IPS-11a (cell line): ENCODE results near the gene RBBP6.
A peak's percentile ranks its signal among the peaks of the same experiment; 100 is the strongest.
"Not testable (repeated sequence)": the region's sequence is repeated elsewhere in the genome, so short reads cannot be mapped to it uniquely, and the experiment has no call there.

Experiments
- H3K4me3 ChIP-seq: one replicate; pipeline ENCODE4 v1.5.1; 2013; ENCODE audit warnings: low read depth, low read length, control low read depth

Gene RBBP6, protein sequence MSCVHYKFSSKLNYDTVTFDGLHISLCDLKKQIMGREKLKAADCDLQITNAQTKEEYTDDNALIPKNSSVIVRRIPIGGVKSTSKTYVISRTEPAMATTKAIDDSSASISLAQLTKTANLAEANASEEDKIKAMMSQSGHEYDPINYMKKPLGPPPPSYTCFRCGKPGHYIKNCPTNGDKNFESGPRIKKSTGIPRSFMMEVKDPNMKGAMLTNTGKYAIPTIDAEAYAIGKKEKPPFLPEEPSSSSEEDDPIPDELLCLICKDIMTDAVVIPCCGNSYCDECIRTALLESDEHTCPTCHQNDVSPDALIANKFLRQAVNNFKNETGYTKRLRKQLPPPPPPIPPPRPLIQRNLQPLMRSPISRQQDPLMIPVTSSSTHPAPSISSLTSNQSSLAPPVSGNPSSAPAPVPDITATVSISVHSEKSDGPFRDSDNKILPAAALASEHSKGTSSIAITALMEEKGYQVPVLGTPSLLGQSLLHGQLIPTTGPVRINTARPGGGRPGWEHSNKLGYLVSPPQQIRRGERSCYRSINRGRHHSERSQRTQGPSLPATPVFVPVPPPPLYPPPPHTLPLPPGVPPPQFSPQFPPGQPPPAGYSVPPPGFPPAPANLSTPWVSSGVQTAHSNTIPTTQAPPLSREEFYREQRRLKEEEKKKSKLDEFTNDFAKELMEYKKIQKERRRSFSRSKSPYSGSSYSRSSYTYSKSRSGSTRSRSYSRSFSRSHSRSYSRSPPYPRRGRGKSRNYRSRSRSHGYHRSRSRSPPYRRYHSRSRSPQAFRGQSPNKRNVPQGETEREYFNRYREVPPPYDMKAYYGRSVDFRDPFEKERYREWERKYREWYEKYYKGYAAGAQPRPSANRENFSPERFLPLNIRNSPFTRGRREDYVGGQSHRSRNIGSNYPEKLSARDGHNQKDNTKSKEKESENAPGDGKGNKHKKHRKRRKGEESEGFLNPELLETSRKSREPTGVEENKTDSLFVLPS (N-terminal part only)

GRCh38 chr16:24539295-24539849 lies at the start of gene RBBP6:
RBBP6 (plus strand) TSS chr16:24539566; CDS start chr16:24540627, 1,061 bp downstream.
- H3K4me3 ChIP-seq, result peak within 1 kb of the TSS; percentile 95

DNA sequence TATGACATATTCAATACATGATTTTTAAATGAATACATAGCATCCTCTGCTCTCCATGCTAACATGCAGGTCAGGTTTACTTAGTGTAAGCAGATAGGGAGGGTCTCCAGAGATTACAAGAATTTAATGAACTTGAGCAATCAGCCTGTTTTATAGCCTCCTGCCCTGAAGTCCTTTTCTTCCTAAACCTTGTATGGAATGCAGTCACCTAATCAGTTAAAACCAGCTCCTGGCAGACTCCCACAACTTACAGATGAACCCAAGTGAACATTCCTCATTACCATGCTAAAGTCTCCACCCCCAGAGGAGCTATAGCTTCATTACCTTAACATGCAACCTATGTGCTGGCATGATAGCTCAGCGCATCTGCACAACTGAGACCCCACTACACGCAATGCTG lies 48.5 kb upstream of the RBBP6 start:
- H3K4me3 ChIP-seq, result no peak overlapping the region

GRCh38 chr16:24491731-24492130 lies 47.6 kb upstream of the RBBP6 start:
- no peak overlapping the region for H3K4me3 ChIP-seq

DNA sequence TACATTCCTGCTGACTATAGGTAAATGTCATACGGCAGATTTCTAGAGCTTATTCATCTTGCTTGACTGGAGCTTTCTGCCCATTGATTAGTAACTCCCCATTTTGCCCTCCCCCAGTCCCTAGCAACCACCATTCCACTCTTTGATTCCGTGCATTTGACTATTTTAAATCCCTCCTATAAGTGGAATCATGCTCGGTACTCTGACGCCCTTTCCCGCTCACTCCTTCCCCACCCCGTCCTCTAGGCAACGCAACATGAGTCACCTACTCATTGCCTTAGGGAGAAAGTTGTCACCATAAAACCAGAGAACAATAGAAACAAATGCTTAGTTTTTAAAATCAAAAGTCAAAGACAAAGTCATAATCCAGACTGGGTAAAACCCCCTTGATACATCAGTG lies 45.5 kb upstream of the RBBP6 start:
- no peak overlapping the region for H3K4me3 ChIP-seq

- not testable (repeated sequence) for H3K4me3 ChIP-seq
These were observed 44.2 kb upstream of the RBBP6 start for GRCh38 chr16:24495207-24495606.

GRCh38 chr16:24497440-24497839 lies 41.9 kb upstream of the RBBP6 start:
- no peak overlapping the region for H3K4me3 ChIP-seq

DNA sequence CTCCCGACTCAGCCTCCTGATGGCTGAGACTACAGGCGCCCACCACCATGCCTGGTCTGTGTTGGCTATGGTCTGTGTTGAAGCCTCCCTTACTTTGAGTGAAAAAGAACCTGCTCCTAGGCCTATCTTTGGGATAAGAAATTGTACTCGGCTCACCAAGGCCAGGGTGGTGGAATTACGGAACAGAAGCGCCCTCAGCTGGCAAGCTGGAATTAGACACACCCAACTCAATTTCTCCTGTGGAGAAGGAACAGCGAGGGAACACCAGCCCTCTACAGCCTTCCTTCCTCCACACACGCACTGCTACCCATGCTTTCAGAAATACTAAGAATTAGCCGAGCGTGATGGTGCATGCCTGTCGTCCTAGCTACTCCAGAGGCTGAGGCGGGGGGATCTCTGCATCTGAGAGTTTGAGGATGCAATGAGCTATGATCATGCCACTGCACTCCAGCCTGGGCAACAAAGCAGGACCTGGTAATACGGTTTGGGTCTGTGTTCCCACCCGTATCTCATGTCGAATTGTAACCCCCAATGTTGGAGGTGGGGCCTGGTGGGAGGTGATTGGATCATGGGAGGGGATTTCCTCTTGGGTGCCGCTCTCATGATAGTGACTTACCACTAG lies 40.1 kb upstream of the RBBP6 start:
- no peak overlapping the region for H3K4me3 ChIP-seq

- H3K4me3 ChIP-seq, result no peak overlapping the region
These were observed 34.7 kb upstream of the RBBP6 start for GRCh38 chr16:24504472-24505345.

- no peak overlapping the region for H3K4me3 ChIP-seq
These were observed 33.4 kb upstream of the RBBP6 start for GRCh38 chr16:24505959-24506358.

- H3K4me3 ChIP-seq, result no peak overlapping the region
These were observed 31.3 kb upstream of the RBBP6 start for GRCh38 chr16:24507959-24508480.

DNA sequence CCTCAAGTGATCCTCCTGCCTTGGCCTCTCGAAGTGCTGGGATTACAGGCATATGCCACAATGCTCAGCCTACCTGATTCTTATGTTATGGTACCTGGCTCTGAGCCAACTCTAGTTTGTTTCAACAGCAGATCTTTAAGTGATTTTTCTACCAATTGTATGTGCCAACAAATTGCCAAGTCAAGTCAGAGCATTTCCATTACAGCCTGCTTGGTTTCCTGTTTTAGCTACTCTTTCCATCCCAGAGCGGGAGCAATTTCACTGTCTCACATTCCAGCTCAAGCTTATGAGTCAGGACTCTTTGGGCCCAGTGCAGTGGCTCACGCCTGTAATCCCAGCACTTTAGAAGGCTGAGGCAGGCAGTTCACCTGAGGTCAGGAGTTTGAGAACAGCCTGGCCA lies 30.8 kb upstream of the RBBP6 start:
- no peak overlapping the region for H3K4me3 ChIP-seq

GRCh38 chr16:24509536-24509935 lies 29.8 kb upstream of the RBBP6 start:
- H3K4me3 ChIP-seq, result no peak overlapping the region

DNA sequence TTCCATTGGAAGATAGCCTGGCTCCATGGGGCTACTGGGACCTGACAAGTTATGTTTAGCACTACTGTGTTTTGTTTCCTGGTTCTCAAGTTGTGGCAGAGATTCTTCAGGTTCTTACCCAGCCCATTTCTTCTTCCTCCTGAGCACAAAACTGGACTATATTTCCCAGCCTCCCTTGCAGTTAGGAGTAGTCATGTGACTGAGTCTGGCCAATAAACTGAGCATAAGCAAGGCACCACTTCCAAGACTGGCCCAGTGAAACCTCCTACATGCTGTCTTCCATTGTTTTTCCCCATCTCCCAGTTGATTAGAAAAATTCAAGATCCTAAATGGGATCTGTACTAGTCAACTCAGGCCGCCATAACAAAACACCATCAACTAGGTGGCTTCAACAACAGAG lies 28.2 kb upstream of the RBBP6 start:
- no peak overlapping the region for H3K4me3 ChIP-seq

GRCh38 chr16:24511792-24512191 lies 27.6 kb upstream of the RBBP6 start:
- no peak overlapping the region for H3K4me3 ChIP-seq

GRCh38 chr16:24514096-24514495 lies 25.3 kb upstream of the RBBP6 start:
- H3K4me3 ChIP-seq, result no peak overlapping the region

DNA sequence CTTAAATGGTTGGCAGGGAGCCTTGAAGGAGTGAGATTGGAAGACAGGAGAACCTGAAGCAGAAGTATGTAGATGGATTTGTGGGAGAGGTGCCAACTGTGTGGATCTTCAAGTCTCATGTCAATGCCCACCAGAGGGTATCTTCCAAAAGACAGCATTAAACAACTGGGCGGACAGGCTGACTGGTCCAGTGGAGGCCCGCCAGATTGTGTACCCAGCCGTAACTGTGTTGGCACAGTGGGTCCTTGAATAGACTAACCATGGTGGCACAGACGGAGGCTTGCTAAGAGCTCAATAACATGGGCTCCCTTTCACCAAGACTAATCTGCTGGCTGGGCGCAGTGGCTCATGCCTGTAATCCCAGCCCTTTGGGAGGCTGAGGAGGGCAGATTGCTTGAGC lies 24.2 kb upstream of the RBBP6 start:
- no peak overlapping the region for H3K4me3 ChIP-seq

- no peak overlapping the region for H3K4me3 ChIP-seq
These were observed 22.3 kb upstream of the RBBP6 start for GRCh38 chr16:24516900-24517669.

DNA sequence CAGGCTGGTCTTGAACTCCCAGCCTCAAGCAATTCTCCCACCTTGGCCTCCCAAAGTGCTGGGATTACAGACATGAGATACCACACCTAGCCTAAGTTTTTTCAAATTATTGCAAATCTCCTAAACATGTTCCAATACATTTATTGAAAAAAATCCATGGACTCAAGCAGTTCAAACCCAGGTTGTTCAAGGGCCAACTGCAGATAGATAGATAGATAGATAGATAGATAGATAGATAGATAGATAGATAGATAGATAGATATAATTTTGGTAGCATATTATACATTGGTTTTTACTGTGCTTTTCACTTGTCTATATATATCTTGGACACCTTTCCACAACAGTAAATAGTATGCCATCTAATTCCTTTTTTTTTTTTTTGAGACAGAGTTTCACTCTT lies 20.9 kb upstream of the RBBP6 start:
- H3K4me3 ChIP-seq, result no peak overlapping the region

DNA sequence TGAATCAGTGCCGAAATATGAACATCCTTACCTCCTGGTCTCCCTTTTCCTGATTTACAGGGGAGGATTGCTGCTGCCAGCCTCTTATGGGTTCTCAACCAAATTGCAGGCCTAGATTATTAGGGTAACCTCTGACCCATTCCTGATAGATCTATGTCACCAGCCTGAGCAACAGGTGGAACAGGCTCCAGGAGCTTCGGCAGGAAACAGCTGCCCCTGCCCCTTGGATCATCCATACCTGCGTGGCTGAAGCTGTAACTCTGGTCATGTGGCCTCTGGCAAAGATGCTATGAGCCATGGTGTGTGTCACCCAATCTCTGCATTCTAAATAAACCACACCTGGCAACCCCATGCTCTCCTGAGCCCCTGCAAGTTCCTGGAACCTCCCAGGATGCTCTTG lies 18.4 kb upstream of the RBBP6 start:
- no peak overlapping the region for H3K4me3 ChIP-seq
